ENCODE measurements around the gene PEF1.
"Not testable (repeated sequence)": the region's sequence is repeated elsewhere in the genome, so short reads cannot be mapped to it uniquely, and the experiment has no call there.

The PEF1 gene

GRCh38 chr1:31591425-31592093 is 53.1 kb downstream of the PEF1 start:
- Mint-ChIP-seq H3K27ac (no peak overlapping the region), H3K36me3 (ENCODE audit: low read depth) (no peaks in the 10 kb centered on the region), H3K4me3 (no peak overlapping the region), H3K9me3 (no peaks in the 10 kb centered on the region), H3K4me1 (ENCODE audit: low read depth) (peaks cover 29% of the 10 kb centered on the region), H3K27me3 (peaks cover 48% of the 10 kb centered on the region)
- intact Hi-C loops (cut with micrococcal nuclease) = no loop called here

- Mint-ChIP-seq H3K27me3 (peaks cover 50% of the 10 kb centered on the region), H3K9me3 (no peaks in the 10 kb centered on the region), H3K4me1 (ENCODE audit: low read depth) (peaks cover 14% of the 10 kb centered on the region), H3K27ac (no peak overlapping the region), H3K36me3 (ENCODE audit: low read depth) (no peaks in the 10 kb centered on the region), H3K4me3 (peak overlapping the region; percentile 61)
- intact Hi-C loops (cut with micrococcal nuclease) = no loop called here
Observed at GRCh38 chr1:31588751-31589515, 55.7 kb downstream of the PEF1 start.

DNA sequence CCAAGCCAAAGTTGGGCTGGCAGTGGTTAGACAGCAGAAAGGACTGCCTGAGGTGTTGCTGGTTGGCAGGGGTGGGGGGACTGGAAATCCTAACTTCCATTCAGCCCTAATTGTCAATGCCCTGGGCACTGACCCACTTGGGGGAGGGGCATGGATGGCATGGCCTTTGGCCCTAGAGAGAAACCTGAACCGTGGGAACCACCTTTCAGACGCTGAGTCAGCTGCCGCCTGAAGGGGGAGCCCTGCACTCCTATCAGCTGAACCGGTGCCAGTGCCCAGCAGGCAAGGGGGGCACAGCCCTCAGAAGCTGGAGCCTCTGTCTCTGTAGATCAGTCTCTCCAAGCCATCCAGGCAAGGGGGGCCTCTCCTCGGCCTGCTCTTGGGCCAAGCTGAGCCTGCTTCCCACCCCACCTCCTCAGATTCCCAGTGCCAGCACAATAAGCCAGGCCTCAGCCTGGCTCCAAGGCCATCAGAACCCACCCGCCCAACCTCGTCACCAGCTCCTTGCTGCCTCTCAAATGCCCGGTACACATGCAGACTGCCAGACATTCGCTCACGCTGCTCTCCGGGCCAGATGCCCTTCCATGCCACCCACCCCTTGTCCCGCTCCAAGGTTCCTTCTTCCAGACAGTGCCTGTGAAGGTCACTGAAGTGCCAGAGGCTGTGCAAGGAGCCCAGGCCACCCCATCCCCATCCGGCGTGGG is 56.8 kb downstream of the PEF1 start:
- Mint-ChIP-seq H3K27me3 (peaks cover 49% of the 10 kb centered on the region), H3K4me3 (no peak overlapping the region), H3K36me3 (ENCODE audit: low read depth) (no peaks in the 10 kb centered on the region), H3K4me1 (ENCODE audit: low read depth) (peaks cover 11% of the 10 kb centered on the region), H3K27ac (no peak overlapping the region), H3K9me3 (no peaks in the 10 kb centered on the region)
- intact Hi-C loops (cut with micrococcal nuclease) = no loop called here

GRCh38 chr1:31587328-31587699 is 57.4 kb downstream of the PEF1 start:
- H3K27ac Mint-ChIP-seq; H3K4me3 Mint-ChIP-seq; H3K9me3 Mint-ChIP-seq; intact Hi-C loops (cut with micrococcal nuclease); H3K36me3 Mint-ChIP-seq (ENCODE audit: low read depth): not testable (repeated sequence)
- H3K27me3 Mint-ChIP-seq = peaks cover 43% of the 10 kb centered on the region
- peaks cover 11% of the 10 kb centered on the region for H3K4me1 Mint-ChIP-seq (ENCODE audit: low read depth)

DNA sequence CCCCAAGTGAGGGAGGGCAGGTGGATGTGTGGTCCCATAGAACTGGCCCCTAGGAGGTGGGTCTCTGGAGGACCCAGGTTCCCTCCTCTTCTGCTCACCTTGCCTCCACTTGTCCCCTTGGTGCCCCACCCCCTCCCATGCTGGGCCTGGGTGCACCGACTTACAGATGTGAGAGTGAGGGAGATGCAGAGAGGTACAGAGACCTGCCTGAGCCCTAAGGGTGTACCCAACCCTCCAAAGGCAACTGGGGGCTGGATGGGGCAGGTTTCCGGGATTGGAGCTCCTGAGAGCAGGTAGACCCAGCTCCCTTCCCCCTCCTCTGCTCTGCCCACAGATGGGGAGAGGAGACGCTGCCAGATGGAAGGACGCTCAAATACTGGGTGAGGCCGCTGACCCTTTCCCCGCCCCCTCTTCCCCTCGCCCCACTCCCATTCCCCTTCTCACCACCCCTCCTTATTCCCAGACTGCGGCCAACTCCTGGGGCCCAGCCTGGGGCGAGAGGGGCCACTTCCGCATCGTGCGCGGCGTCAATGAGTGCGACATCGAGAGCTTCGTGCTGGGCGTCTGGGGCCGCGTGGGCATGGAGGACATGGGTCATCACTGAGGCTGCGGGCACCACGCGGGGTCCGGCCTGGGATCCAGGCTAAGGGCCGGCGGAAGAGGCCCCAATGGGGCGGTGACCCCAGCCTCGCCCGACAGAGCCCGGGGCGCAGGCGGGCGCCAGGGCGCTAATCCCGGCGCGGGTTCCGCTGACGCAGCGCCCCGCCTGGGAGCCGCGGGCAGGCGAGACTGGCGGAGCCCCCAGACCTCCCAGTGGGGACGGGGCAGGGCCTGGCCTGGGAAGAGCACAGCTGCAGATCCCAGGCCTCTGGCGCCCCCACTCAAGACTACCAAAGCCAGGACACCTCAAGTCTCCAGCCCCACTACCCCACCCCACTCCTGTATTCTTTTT is 58.0 kb downstream of the PEF1 start:
- intact Hi-C loops (cut with micrococcal nuclease) = no loop called here
- Mint-ChIP-seq H3K27me3 (peaks cover 36% of the 10 kb centered on the region), H3K36me3 (ENCODE audit: low read depth) (no peaks in the 10 kb centered on the region), H3K27ac (no peak overlapping the region), H3K9me3 (no peaks in the 10 kb centered on the region), H3K4me3 (no peak overlapping the region), H3K4me1 (ENCODE audit: low read depth) (peaks cover 11% of the 10 kb centered on the region)

DNA sequence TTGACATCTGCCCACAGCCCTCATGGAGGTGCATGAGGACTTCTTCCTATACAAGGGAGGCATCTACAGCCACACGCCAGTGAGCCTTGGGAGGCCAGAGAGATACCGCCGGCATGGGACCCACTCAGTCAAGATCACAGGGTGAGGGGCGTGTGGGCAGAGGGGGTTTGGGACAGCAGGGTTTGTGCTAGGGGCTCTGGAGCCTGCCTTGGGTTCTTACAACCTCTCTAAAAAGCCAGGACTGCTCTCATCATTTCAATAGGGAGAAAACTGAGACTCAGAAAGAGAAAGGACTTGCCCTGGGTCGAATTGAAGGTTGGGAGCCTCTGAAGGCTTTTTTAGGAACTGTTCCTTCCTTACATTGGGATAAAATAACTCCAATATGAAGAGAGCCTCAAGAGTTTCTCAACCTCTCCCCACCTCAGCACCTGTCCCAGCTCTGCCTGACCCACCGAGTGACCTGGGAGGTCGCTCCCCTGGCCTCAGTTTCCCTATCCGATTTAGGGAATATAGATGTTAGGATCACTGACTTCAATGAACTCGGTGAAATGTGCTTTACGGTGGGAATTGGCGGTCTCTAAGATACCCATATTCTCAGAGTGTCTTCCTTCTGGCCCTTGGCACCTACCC is 58.8 kb downstream of the PEF1 start:
- Mint-ChIP-seq H3K4me1 (ENCODE audit: low read depth) (peaks cover 11% of the 10 kb centered on the region), H3K36me3 (ENCODE audit: low read depth) (no peaks in the 10 kb centered on the region), H3K9me3 (no peaks in the 10 kb centered on the region), H3K27me3 (peaks cover 33% of the 10 kb centered on the region), H3K27ac (no peak overlapping the region), H3K4me3 (no peak overlapping the region)
- intact Hi-C loops (cut with micrococcal nuclease) = no loop called here

- Mint-ChIP-seq H3K27me3 (peaks cover 29% of the 10 kb centered on the region), H3K4me3 (no peak overlapping the region), H3K27ac (no peak overlapping the region), H3K36me3 (ENCODE audit: low read depth) (no peaks in the 10 kb centered on the region), H3K4me1 (ENCODE audit: low read depth) (peaks cover 11% of the 10 kb centered on the region), H3K9me3 (no peaks in the 10 kb centered on the region)
- intact Hi-C loops (cut with micrococcal nuclease) = no loop called here
Observed at GRCh38 chr1:31584869-31585735, 59.6 kb downstream of the PEF1 start.

GRCh38 chr1:31583995-31584868 is 60.4 kb downstream of the PEF1 start:
- Mint-ChIP-seq H3K9me3 (no peaks in the 10 kb centered on the region), H3K36me3 (ENCODE audit: low read depth) (no peaks in the 10 kb centered on the region), H3K4me3 (no peak overlapping the region), H3K27me3 (peaks cover 22% of the 10 kb centered on the region), H3K4me1 (ENCODE audit: low read depth) (peaks cover 9% of the 10 kb centered on the region), H3K27ac (no peak overlapping the region)
- intact Hi-C loops (cut with micrococcal nuclease) = no loop called here

DNA sequence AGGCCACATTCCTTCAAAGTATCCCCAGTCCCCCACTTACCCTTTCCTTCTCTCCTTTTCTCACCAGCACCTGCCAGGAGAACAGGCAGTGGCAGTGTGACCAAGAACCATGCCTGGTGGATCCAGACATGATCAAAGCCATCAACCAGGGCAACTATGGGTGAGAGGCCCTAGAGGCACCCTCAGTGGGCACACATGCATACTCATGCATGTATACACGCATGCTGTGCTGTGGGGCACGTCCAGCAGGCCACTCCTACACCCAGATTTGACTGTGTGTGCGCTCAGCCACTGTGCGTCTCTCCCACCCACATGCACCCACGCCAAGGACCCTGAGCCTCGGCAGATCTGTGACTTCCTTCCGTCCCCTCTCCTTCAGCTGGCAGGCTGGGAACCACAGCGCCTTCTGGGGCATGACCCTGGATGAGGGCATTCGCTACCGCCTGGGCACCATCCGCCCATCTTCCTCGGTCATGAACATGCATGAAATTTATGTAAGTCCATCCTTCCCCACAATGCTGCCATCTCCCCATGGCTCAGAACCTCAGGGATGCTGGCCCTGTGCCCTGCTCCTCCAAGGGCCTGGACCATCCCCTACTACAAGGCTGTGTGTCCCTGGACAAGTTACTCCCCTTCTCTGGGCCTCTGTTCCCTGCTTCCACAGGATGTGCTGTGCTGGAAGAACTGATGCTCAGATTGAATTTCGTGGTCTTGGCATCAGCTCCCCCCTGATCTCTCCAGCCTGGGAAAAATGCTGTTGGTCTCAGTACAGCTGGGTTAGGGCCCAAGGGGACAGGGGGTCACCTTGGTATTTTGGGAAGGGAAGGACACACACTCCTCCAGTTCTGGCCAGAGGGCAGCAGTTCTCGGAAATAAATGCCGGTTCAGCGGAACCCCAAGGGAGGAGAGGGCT is 61.3 kb downstream of the PEF1 start:
- intact Hi-C loops (cut with micrococcal nuclease) = no loop called here
- Mint-ChIP-seq H3K4me3 (no peak overlapping the region), H3K36me3 (ENCODE audit: low read depth) (no peaks in the 10 kb centered on the region), H3K27me3 (peaks cover 14% of the 10 kb centered on the region), H3K4me1 (ENCODE audit: low read depth) (peaks cover 5% of the 10 kb centered on the region), H3K9me3 (no peaks in the 10 kb centered on the region), H3K27ac (no peak overlapping the region)

DNA sequence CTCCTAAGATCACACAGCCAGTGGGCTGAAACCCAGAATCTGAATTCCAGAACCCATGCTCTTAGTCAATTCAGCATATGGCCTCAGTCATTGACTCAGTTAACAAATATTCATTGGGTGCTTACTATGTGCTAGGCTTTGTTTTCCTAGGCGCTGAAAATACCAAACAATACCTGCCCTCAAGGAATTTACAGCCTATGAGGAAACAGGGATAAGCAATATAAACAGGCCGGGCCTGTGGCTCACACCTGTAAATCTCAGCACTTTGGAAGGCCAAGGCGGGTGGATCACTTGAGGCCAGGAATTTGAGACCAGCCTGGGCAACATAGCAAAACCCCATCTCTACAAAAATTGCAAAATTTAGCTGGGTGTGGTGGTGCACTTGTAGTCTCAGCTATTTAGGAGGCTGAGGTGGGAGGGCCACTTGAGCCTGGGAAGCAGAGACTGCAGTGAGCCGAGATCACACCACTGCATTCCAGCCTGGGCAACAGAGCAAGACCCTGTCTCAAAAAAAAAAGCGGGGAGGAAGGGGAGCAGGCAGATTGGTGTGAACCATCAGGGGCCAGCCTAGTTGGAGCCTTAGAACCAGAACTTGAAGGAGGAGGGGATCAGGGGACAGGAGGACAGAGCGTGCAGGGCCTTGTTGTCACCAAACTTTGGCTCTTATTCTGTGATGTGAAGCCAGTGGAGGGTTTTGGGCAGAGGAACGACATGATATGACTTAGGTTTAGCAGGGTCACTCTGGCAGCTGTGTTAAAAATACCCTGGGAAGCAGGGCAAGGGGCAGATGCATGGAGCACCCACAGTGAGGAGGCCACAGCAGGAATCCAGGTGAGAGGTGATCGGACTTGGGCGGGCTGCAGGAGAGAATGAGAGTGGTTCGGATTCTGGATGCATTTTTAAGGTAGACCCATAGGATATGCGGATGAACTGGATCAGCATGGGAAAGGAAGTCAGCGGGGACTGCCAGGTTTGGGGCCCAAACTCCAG is 62.6 kb downstream of the PEF1 start:
- H3K4me3 Mint-ChIP-seq = no peak overlapping the region
- peaks cover 8% of the 10 kb centered on the region for H3K27me3 Mint-ChIP-seq
- no peaks in the 10 kb centered on the region for H3K4me1 Mint-ChIP-seq (ENCODE audit: low read depth)
- H3K36me3 Mint-ChIP-seq (ENCODE audit: low read depth) = no peaks in the 10 kb centered on the region
- H3K27ac Mint-ChIP-seq = no peak overlapping the region
- H3K9me3 Mint-ChIP-seq = no peaks in the 10 kb centered on the region
- intact Hi-C loops (cut with micrococcal nuclease) = no loop called here
